ENCODE results near the gene SERPINE2.
A peak's percentile ranks its signal among the peaks of the same experiment; 100 is the strongest.

SERPINE2 gene

DNA sequence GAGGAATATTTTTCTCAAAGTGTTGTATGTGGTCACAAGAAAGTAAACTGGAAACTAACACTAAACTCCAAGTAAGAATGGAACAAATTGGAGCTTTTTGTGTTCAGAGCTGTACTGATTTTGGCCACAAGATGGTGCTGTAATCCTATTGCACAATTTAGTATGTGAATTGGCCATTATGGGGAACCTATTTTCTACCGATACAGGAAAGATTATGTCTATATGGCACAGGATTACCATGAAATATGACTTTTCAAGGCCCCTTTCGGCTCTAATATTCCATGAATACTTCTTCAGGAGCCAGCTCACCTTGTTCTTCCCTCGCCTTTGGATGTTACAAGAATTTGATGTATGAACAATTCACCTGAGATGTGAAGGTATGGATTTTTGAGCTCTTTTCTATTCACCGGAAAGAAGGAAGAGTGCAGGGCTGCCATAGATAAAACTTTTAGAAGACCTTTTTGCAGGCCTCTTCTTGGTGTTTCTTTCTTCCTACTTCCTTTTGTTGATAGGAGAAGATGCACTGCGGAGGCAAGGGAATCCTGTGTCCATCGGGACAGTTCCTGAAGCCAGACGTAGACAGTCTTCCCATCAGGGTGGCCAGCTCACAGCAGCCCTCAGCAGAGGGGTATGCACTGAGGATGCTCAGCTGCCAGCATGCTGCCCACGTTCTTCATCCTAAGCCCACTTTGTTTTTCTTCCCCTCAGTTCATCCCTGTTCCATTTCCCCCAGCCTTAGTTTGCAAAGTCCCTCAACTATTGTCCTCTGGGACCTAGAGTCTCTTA is 68.5 kb downstream of the SERPINE2 start:
- Histone ChIP-seq H3K4me3 (no peak overlapping the region), H3K36me3 (replicated peaks) (peaks cover 16% of the 10 kb centered on the region), H3K27me3 (ENCODE audit: low read depth) (no peaks in the 10 kb centered on the region), H3K9me3 (no peaks in the 10 kb centered on the region), H3K4me1 (no peaks in the 10 kb centered on the region; the same call in 1 of the 2 replicates)
- in situ Hi-C loops (cut with MboI; ENCODE audit: low sequenced_read_pairs) = no loop called here
- peak; percentile 49 to 75 for DNase-seq (ENCODE audit: low spot score in 2 of 2)

DNA sequence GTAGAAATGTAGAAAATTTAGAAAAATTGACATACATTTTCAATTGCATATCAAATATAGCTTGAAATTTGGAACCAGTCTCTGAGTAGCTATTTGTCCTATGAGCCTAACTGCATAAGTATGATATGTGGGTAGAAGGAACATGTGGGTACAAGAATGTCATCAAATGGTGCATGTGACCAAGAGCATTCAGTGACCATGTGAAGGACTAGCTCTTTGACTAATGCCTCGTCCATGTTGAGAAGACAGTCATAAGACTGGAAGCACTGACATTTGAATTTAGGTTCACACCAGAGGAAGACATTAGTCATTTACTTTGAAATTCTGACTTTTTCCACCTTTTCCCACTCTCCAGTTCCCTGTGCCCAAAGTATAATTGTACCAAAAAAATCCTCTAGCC is 69.2 kb downstream of the SERPINE2 start:
- Histone ChIP-seq H3K4me3 (no peak overlapping the region), H3K4me1 (no peaks in the 10 kb centered on the region), H3K27me3 (ENCODE audit: low read depth) (no peaks in the 10 kb centered on the region), H3K36me3 (replicated peaks) (peaks cover 22% of the 10 kb centered on the region), H3K9me3 (no peaks in the 10 kb centered on the region)
- in situ Hi-C loops (cut with MboI; ENCODE audit: low sequenced_read_pairs) = no loop called here
- DNase-seq (ENCODE audit: low spot score in 2 of 2) = no peak

DNA sequence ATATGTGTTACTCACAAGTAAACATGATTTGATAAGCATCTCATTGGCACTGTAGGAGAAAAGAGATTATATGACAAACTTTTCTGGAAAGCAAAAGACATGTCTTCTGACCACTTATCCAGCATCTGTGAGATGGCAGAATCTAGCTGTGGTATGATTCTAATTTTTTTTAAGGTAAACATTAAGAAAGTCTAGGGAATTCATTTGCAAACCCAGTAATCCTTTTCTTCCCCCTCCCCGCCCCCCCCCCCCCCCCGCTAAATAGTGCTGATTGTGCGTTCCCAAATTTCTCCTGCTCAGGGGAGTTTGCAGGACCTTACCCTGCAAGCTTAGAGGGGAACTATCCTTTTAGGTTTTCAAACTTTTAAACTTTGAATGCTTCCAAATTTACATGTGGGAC is 69.8 kb downstream of the SERPINE2 start:
- H3K27me3 ChIP-seq (ENCODE audit: low read depth) = no peaks in the 10 kb centered on the region
- H3K9me3 ChIP-seq = no peaks in the 10 kb centered on the region
- in situ Hi-C loops (cut with MboI; ENCODE audit: low sequenced_read_pairs) = no loop called here
- H3K36me3 ChIP-seq (replicated peaks) = peaks cover 28% of the 10 kb centered on the region
- H3K4me1 ChIP-seq = no peaks in the 10 kb centered on the region
- no peak overlapping the region for H3K4me3 ChIP-seq
- DNase-seq (ENCODE audit: low spot score in 2 of 2) = no peak

DNA sequence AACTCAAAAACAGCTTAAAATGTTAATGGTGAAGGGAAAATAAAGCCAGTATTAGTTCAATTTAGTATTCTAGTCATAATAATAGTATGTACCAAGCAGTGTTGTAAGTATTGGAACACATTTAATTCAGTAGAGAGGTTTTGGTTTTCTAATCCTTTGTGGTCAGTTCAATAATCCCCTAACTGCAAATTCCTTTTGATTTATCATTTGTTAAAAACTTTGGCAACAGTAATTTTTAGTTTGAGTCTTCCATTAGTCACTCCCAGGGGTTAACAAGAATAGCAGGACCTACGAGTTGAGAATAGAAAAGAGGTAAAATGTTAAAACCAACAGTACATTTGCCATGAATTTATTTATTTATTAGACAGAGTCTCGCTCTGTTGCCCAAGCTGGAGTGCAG is 71.1 kb downstream of the SERPINE2 start:
- DNase-seq (ENCODE audit: low spot score in 2 of 2) = no peak
- no peaks in the 10 kb centered on the region for H3K27me3 ChIP-seq (ENCODE audit: low read depth)
- in situ Hi-C loops (cut with MboI; ENCODE audit: low sequenced_read_pairs) = no loop called here
- H3K9me3 ChIP-seq = no peaks in the 10 kb centered on the region
- no peaks in the 10 kb centered on the region for H3K4me1 ChIP-seq
- no peak overlapping the region for H3K4me3 ChIP-seq
- H3K36me3 ChIP-seq (replicated peaks) = peaks cover 35% of the 10 kb centered on the region

DNA sequence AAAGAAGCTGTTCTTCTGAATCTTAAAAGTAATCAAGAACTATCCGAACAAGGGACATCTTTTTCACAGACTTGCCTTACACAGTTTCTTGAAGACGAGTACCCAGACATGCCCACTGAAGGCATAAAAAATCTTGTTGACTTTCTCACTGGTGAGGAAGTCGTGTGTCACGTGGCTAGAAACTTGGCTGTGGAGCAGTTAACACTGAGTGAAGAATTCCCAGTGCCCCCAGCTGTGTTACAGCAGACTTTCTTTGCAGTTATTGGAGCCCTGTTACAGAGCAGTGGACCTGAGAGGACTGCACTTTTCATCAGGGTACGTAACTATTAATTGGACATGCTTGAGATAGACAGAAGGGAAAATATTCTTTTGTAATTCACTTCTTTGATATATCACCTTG is 79.4 kb downstream of the SERPINE2 start:
- DNase-seq (ENCODE audit: low spot score in 2 of 2) = no peak
- H3K27me3 ChIP-seq (ENCODE audit: low read depth) = no peaks in the 10 kb centered on the region
- peaks cover 12% of the 10 kb centered on the region for H3K4me1 ChIP-seq
- H3K9me3 ChIP-seq = no peaks in the 10 kb centered on the region
- in situ Hi-C loops (cut with MboI; ENCODE audit: low sequenced_read_pairs) = loop anchor here (10.0 kb wide), 1 partner anchor 125 kb away; the partner anchor contains the start of gene AP1S3
- no peak overlapping the region for H3K4me3 ChIP-seq
- peaks cover 34% of the 10 kb centered on the region for H3K36me3 ChIP-seq (replicated peaks)

DNA sequence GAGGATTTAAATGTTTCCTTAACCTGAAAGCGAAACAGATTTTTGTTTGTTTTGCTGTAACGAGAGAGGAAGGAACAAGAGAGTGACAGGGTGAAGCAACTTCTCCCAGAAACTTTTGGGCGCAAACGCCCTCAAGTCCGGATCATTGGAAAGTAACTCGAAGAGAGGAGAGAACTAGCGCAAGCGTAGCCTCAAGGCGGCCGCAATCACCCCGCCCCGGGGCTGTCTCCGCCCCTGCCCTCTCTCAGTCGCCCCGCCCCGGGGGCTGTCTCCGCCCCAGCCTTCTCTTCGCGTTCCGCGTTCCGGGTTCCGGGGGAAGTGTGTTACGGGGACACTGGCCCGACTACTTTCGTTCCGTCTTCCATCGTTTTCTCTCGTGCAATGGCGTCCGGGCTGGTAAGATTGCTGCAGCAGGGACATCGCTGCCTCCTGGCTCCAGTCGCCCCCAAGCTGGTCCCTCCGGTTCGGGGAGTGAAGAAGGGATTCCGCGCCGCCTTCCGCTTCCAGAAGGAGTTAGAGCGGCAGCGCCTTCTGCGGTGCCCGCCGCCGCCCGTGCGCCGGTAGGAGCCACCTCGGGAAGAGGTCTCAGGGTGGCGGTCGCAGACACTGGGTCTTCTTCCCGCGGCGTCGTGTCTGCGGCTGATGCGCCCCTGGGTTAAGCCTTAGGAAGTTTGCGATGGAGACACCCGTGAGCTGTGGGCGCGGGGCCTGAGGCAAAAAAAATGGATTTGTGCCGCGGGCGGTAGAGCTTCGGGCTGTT is 81.8 kb downstream of the SERPINE2 start, which contains the start of gene MRPL44:
MRPL44 (plus strand) TSS at position 372 of the 760 bp plus-strand sequence; CDS start at position 382, 10 bp downstream.
- H3K4me1 ChIP-seq = peaks cover 18% of the 10 kb centered on the region
- in situ Hi-C loops (cut with MboI; ENCODE audit: low sequenced_read_pairs) = loop anchor here (10.0 kb wide), 1 partner anchor 122 kb away; the partner anchor contains the start of gene AP1S3

DNA sequence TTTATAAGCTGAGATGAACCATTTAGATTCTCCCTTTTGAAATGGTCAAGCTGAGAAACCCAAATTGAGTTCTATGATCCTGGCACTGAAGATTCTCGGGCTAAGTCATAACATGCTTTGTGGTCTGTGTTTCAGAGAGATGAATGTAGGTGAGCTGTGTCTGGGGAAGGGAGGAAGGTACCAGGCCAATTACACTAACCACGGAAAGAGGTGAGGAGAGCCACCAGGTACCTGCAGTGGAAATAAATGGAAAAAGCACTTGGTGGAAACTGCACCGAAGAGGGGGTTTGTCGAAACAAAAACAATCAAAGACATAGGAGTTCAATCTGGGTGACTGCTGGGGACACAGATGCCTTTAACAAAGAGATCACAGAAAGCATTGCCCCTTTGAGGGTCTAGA is 82.8 kb downstream of the SERPINE2 start:
- H3K4me1 ChIP-seq = peaks cover 20% of the 10 kb centered on the region
- no peak for DNase-seq (ENCODE audit: low spot score in 2 of 2)
- no peak overlapping the region for H3K4me3 ChIP-seq
- no peaks in the 10 kb centered on the region for H3K9me3 ChIP-seq
- peaks cover 17% of the 10 kb centered on the region; the same call in 1 of the 2 replicates for H3K36me3 ChIP-seq (replicated peaks)
- H3K27me3 ChIP-seq (ENCODE audit: low read depth) = no peaks in the 10 kb centered on the region
- in situ Hi-C loops (cut with MboI; ENCODE audit: low sequenced_read_pairs) = loop anchor here (10.0 kb wide), 1 partner anchor 121 kb away; the partner anchor contains the start of gene AP1S3

More for the DNA sequence above, 81.8 kb downstream of the SERPINE2 start, which contains the start of gene MRPL44:
- Histone ChIP-seq H3K36me3 (replicated peaks) (peaks cover 22% of the 10 kb centered on the region), H3K4me3 (peak within 1 kb of the TSS; percentile 85), H3K9me3 (no peaks in the 10 kb centered on the region), H3K27me3 (ENCODE audit: low read depth) (no peaks in the 10 kb centered on the region)
- DNase-seq (ENCODE audit: low spot score in 2 of 2) = peak; percentile 83 to 96

DNA sequence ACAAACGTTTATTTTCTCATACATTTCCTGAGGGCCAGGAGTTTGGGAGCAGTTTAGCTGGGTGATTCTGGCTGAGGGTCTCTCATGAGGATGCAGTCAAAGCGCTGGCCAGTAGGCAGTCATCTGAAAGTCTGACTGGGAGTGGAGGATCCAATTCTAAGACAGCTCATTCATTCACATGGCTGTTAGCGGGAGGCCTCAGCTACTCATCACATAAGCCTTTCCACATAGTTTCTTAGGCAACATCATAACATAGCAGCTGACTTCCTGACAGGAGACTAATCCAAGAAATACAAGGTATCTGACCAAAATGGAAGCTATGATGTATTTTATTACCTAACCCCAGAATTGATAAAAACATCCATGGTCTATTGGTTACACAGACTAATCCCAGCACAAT is 84.7 kb downstream of the SERPINE2 start:
- no peak for DNase-seq (ENCODE audit: low spot score in 2 of 2)
- in situ Hi-C loops (cut with MboI; ENCODE audit: low sequenced_read_pairs) = loop anchor here (10.0 kb wide), 1 partner anchor 120 kb away; the partner anchor contains the start of gene AP1S3
- Histone ChIP-seq H3K4me3 (no peak overlapping the region), H3K36me3 (replicated peaks) (no peaks in the 10 kb centered on the region), H3K27me3 (ENCODE audit: low read depth) (no peaks in the 10 kb centered on the region), H3K9me3 (no peaks in the 10 kb centered on the region), H3K4me1 (peaks cover 21% of the 10 kb centered on the region)

DNA sequence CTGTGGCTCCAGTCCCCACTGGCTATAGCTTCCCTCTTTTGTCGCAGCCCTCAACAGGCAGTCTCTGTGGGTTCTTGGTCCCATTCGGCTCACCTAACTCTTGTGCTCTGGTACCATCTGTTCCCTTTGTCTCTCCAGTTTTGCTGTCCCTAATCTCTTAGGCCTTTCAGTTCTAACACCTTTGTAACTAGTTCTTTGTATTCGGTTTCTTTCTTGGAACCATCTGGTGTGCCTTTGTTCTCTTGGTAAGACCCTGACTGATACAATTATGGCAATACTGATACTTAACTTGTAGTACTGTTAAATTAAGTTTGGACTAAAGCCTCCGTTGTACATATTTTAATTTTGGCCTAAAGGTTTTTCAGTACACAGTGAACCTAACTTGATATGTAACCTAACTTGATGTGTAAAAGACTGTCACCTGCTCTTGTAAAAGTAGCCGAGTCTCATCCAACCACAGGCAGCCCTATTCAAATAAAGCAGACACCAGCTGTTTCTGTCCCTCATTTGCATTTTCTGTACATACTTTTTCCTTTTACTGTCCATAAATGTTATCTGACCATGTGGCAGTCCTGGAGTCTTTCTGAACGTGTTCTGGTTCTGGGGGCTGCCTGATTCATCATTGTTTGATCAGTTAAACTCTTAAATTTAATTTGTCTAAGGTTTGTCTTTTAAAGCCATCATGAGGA is 86.7 kb downstream of the SERPINE2 start:
- Histone ChIP-seq H3K27me3 (ENCODE audit: low read depth) (no peaks in the 10 kb centered on the region), H3K9me3 (no peaks in the 10 kb centered on the region), H3K4me3 (no peak overlapping the region), H3K4me1 (peaks cover 22% of the 10 kb centered on the region), H3K36me3 (replicated peaks) (no peaks in the 10 kb centered on the region)
- DNase-seq (ENCODE audit: low spot score in 2 of 2) = peak; percentile 42 to 53
- in situ Hi-C loops (cut with MboI; ENCODE audit: low sequenced_read_pairs) = loop anchor here (10.0 kb wide), 1 partner anchor 118 kb away; the partner anchor contains the start of gene AP1S3

DNA sequence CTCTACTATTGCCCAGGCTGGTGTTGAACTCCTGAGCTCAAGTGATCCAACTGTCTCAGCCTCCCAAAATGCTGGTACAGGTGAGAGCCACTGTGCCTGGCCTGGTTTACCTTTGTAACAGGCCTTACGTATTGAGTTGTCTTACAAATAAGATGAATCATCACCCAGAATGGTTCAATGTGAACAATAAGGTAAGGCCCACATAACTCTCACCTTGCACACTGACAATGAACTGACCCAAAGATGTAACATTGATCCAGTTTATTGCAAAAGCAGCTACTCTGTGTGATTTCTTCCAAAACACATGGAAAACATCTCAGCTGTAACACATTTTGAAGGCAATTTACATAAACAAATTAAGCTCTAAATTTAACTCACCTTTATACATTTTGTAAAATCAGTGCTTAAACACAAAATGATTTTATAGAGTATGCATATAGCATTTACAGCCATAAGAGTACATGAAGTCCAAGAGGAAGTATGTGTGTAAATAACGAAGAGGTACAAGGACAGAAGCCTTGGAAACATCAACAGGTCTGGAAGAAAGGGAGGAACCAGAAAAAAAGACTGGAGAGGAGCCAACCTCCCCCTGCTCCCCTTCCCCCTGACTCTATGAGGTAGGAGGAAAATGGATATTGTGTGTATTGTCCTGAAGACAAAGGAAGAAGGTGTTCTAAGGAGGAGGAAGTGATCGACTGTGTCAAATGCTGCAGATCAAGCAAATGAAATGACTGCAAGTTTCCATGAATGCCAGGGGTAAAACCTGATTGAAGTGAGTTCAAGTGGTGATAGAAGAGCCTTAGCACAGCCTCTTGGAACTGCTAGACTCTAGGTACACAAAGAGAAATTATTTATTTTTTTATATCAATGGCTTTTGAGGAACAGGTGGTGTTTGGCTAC is 88.4 kb downstream of the SERPINE2 start:
- Histone ChIP-seq H3K36me3 (replicated peaks) (no peaks in the 10 kb centered on the region), H3K4me1 (peaks cover 20% of the 10 kb centered on the region), H3K4me3 (no peak overlapping the region), H3K9me3 (no peaks in the 10 kb centered on the region), H3K27me3 (ENCODE audit: low read depth) (no peaks in the 10 kb centered on the region)
- in situ Hi-C loops (cut with MboI; ENCODE audit: low sequenced_read_pairs) = loop anchor here (10.0 kb wide), 1 partner anchor 116 kb away; the partner anchor contains the start of gene AP1S3
- no peak for DNase-seq (ENCODE audit: low spot score in 2 of 2)

DNA sequence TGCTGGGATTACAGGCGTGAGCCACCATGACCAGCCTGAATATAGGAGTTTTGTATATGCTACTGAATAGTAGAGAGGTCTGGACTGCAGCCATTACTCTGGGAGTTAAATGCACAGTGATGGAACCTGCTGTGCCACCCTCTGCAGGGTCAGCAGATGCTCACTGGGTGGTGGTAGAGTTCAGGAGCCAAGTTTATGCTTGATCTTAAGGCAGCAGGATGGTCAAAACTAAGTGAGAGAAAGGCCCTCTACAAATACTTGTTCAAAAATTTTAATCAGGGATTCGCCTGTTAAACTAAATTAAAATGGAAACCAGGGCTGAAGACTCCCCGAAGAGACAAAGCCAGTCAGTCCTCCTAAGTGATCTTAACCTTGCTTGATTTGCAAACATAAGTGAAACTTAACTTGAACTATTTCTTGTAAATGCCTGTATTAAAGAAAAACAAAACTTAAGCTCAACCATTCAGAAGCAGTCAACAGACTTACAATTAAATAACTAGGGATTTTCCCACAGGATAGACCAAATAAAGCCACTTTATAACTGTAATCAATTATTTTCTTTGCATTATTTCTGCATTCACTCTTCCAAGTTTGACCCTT is 89.7 kb downstream of the SERPINE2 start:
- DNase-seq (ENCODE audit: low spot score in 2 of 2) = no peak
- Histone ChIP-seq H3K4me3 (no peak overlapping the region), H3K27me3 (ENCODE audit: low read depth) (no peaks in the 10 kb centered on the region), H3K9me3 (no peaks in the 10 kb centered on the region), H3K36me3 (replicated peaks) (no peaks in the 10 kb centered on the region), H3K4me1 (peaks cover 22% of the 10 kb centered on the region)
- in situ Hi-C loops (cut with MboI; ENCODE audit: low sequenced_read_pairs) = no loop called here

DNA sequence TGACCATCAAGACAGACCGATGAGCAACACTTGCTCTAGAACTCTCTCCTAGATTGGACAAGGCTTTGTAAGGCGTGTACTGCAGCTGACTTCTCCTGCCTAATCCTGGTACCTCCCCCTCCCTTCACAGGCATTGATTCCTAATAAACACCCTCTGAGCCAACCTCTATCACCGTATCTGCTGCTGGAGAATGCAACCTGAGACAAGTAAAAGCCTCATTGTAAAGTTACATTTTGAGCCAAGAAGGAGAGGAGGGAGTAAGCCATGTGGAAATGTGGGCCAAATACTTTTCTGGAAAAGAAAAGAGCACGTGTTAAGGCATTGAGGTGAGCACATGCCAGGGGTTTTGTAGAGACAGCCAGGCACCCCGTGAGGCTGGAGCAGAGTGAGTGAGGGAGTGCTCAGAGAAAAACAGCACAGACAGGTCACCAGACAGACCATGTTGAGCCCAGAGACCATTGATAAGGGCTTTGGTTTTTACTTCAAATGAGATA is 91.3 kb downstream of the SERPINE2 start:
- H3K27me3 ChIP-seq (ENCODE audit: low read depth) = no peaks in the 10 kb centered on the region
- no peaks in the 10 kb centered on the region for H3K36me3 ChIP-seq (replicated peaks)
- peaks cover 26% of the 10 kb centered on the region for H3K4me1 ChIP-seq
- H3K9me3 ChIP-seq = no peaks in the 10 kb centered on the region
- no peak overlapping the region for H3K4me3 ChIP-seq
- DNase-seq (ENCODE audit: low spot score in 2 of 2) = no peak
- in situ Hi-C loops (cut with MboI; ENCODE audit: low sequenced_read_pairs) = no loop called here
